IMR-90 (cell line): ENCODE measurements around the gene TPMT. TPM values are rescaled to one million over a fixed set of nuclear protein-coding genes. Genes with fewer than 3 reads are reported as not detected.
A peak's percentile ranks its signal among the peaks of the same experiment; 100 is the strongest.

Source experiments
- ATAC-seq: fragments of 200-7000 bp; cut with Tn5 transposase; 2 replicates; pipeline ENCODE4 v1.9.1; 2020; ENCODE audit warnings: low read depth, mild to moderate bottlenecking, moderate library complexity
- BruUV-seq: library from RNA; stranded (reverse); fragments of 400-500 nt; replicated peaks from 2 replicates; lab custom pipeline; 2021; lab: Mats Ljungman, UMichigan
- CTCF ChIA-PET: fragments of 300-600 bp; formaldehyde crosslinking; extraction: SDS; loops from one replicate; lab custom pipeline; 2021; ENCODE audit warnings: antibody characterized with exemption; lab: Yijun Ruan, JAX
- POLR2A ChIA-PET: fragments of 300-600 bp; sonication (Branson Sonifier 250); formaldehyde crosslinking; loops from one replicate; lab custom pipeline; 2022; ENCODE audit warnings: antibody characterized with exemption; ENCODE audit not compliant: unreplicated experiment; lab: Charles Lee
- DNase-seq: peaks from one replicate; pipeline ENCODE4 v3.0.0; 2013
- H2AFZ ChIP-seq: replicated peaks from 2 replicates; pipeline ENCODE3; 2013; ENCODE audit warnings: low read length, mild to moderate bottlenecking; ENCODE audit not compliant: poor library complexity
- H2AK5ac ChIP-seq: 2 replicates; pipeline ENCODE4 v1.6.1; 2013; ENCODE audit warnings: low read depth, low read length, inconsistent platforms
- H2AK9ac ChIP-seq: replicated peaks from 2 replicates; pipeline ENCODE3; 2013; ENCODE audit warnings: mild to moderate bottlenecking, low read depth, low read length, moderate library complexity; ENCODE audit not compliant: poor library complexity
- H2BK120ac ChIP-seq: 2 replicates; pipeline ENCODE4 v1.6.1; 2013; ENCODE audit warnings: low read depth, low read length, inconsistent platforms
- H2BK15ac ChIP-seq: 3 replicates; pipeline ENCODE4 v1.6.1; 2013; ENCODE audit warnings: low read depth, low read length, inconsistent platforms
- H2BK20ac ChIP-seq: 2 replicates; pipeline ENCODE4 v1.6.1; 2013; ENCODE audit warnings: low read depth, mild to moderate bottlenecking, inconsistent platforms, low read length, moderate library complexity
- H2BK5ac ChIP-seq: 2 replicates; pipeline ENCODE4 v1.6.1; 2013; ENCODE audit warnings: mild to moderate bottlenecking, low read depth, low read length, inconsistent platforms; ENCODE audit not compliant: poor library complexity, severe bottlenecking
- H3K14ac ChIP-seq: replicated peaks from 2 replicates; pipeline ENCODE4 v1.6.1; 2013; ENCODE audit warnings: low read depth, low read length, inconsistent platforms
- H3K18ac ChIP-seq: 2 replicates; pipeline ENCODE4 v1.6.1; 2013; ENCODE audit warnings: low read depth, low read length, control low read depth
- H3K23ac ChIP-seq: 2 replicates; pipeline ENCODE4 v1.6.1; 2013; ENCODE audit warnings: low read depth, low read length, inconsistent platforms
- H3K27ac ChIP-seq: 2 replicates; pipeline ENCODE4 v1.5.1; 2013; ENCODE audit warnings: mild to moderate bottlenecking, control low read depth, low read length; ENCODE audit not compliant: insufficient read depth
- H3K27me3 ChIP-seq: 2 replicates; pipeline ENCODE4 v1.6.1; 2013; ENCODE audit warnings: low read length; ENCODE audit not compliant: control insufficient read depth, insufficient read depth
- H3K36me3 ChIP-seq: 2 replicates; pipeline ENCODE4 v1.6.1; 2013; ENCODE audit warnings: low read length, mixed read lengths; ENCODE audit not compliant: control insufficient read depth, insufficient read depth
- H3K4ac ChIP-seq: 2 replicates; pipeline ENCODE4 v1.6.1; 2013; ENCODE audit warnings: low read depth, low read length, inconsistent platforms
- H3K4me1 ChIP-seq: 2 replicates; pipeline ENCODE4 v1.6.1; 2013; ENCODE audit warnings: low read length, mixed read lengths; ENCODE audit not compliant: control insufficient read depth, insufficient read depth
- H3K4me2 ChIP-seq: 2 replicates; pipeline ENCODE4 v1.6.1; 2013; ENCODE audit warnings: low read depth, mild to moderate bottlenecking, control low read depth, low read length, moderate library complexity
- H3K4me3 ChIP-seq: 2 replicates; pipeline ENCODE4 v1.5.1; 2013; ENCODE audit warnings: low read depth, mild to moderate bottlenecking, control low read depth, low read length, moderate library complexity; ENCODE audit not compliant: insufficient read depth
- H3K56ac ChIP-seq: 2 replicates; pipeline ENCODE4 v1.6.1; 2013; ENCODE audit warnings: low read length, inconsistent platforms; ENCODE audit not compliant: insufficient read depth; ENCODE audit errors: extremely low read depth
- H3K79me1 ChIP-seq, 2 experiments: 2 replicates each; pipeline ENCODE4 v1.6.1; 2013; ENCODE audit warnings: low read length in 2 of 2, inconsistent platforms in 1 of 2, low read depth in 1 of 2
- H3K9ac ChIP-seq: 2 replicates; pipeline ENCODE4 v1.6.1; 2013; ENCODE audit warnings: low read depth, low read length, control low read depth
- H3K9me1 ChIP-seq: 2 replicates; pipeline ENCODE4 v1.6.1; 2013; ENCODE audit warnings: low read length, inconsistent platforms; ENCODE audit not compliant: insufficient read depth
- H3K9me3 ChIP-seq: 2 replicates; pipeline ENCODE4 v1.6.1; 2013; ENCODE audit warnings: low read length; ENCODE audit not compliant: control insufficient read depth, insufficient read depth
- H4K20me1 ChIP-seq: 2 replicates; pipeline ENCODE4 v1.6.1; 2013; ENCODE audit warnings: low read length, inconsistent platforms; ENCODE audit not compliant: insufficient read depth
- H4K5ac ChIP-seq: 2 replicates; pipeline ENCODE4 v1.6.1; 2013; ENCODE audit warnings: mild to moderate bottlenecking, low read depth, low read length, control low read depth
- H4K8ac ChIP-seq, 2 experiments: 2 replicates each; pipeline ENCODE4 v1.6.1; 2013; ENCODE audit warnings: low read depth in 2 of 2, low read length in 2 of 2, control low read depth in 1 of 2, inconsistent platforms in 1 of 2
- H4K91ac ChIP-seq: 2 replicates; pipeline ENCODE4 v1.6.1; 2013; ENCODE audit warnings: low read depth, low read length, inconsistent platforms; ENCODE audit not compliant: insufficient read depth
- BHLHE40 ChIP-seq: fragments of 150-350 bp; IDR thresholded peaks from 2 replicates; pipeline ENCODE4 v1.6.1; 2016; ENCODE audit warnings: mild to moderate bottlenecking, low read depth, low read length
- CEBPB ChIP-seq: IDR thresholded peaks from 2 replicates; pipeline ENCODE4 v1.6.1; 2012; ENCODE audit warnings: low read depth, low read length, improper control_type of control experiment
- CHD1 ChIP-seq: IDR thresholded peaks from 2 replicates; pipeline ENCODE4 v1.6.1; 2012; ENCODE audit warnings: low read depth, low read length, improper control_type of control experiment
- FOS ChIP-seq: fragments of 150-350 bp; IDR thresholded peaks from 2 replicates; pipeline ENCODE4 v1.6.1; 2016; ENCODE audit warnings: low read depth, low read length
- MAFK ChIP-seq: IDR thresholded peaks from 2 replicates; pipeline ENCODE4 v1.6.1; 2012; ENCODE audit warnings: low read depth, low read length, improper control_type of control experiment
- MAZ ChIP-seq: IDR thresholded peaks from 2 replicates; pipeline ENCODE4 v1.6.1; 2012; ENCODE audit warnings: low read depth, mild to moderate bottlenecking, low read length, improper control_type of control experiment, moderate library complexity, borderline replicate concordance
- MXI1 ChIP-seq: IDR thresholded peaks from 2 replicates; pipeline ENCODE4 v1.6.1; 2012; ENCODE audit warnings: low read depth, mild to moderate bottlenecking, low read length, moderate library complexity, borderline replicate concordance
- RFX5 ChIP-seq: IDR thresholded peaks from 2 replicates; pipeline ENCODE4 v1.8.0; 2012; ENCODE audit warnings: low read depth, mild to moderate bottlenecking, low read length, moderate library complexity
- WGBS, 2 experiments: methylation state at CpG; one replicate each; pipeline versions ENCODE4 v1.1.5 to v1.1.7; 2013; ENCODE audit warnings: missing lambda C conversion rate in 2 of 2; ENCODE audit not compliant: insufficient read length in 1 of 2; ENCODE audit errors: extremely low coverage in 2 of 2; 5-methylcytosine and 5-hydroxymethylcytosine counted together
- dilution Hi-C: fragments of 300-500 bp; cut with HindIII; formaldehyde crosslinking; loops from one replicate; pipeline ENCODE4 v1.14.3; 2018; ENCODE audit warnings: low sequenced_read_pairs; ENCODE audit not compliant: unreplicated experiment
- in situ Hi-C: fragments of 300-500 bp; cut with MboI; formaldehyde crosslinking; loops from 3 replicates; pipeline ENCODE4 v1.14.3; 2019; ENCODE audit warnings: low sequenced_read_pairs, inconsistent platforms, mixed read lengths
- intact Hi-C: fragments of 100-400 bp; cut with micrococcal nuclease; formaldehyde crosslinking; loops from 2 replicates; pipeline ENCODE4 v1.10.0; 2022
- polyA plus RNA-seq, 3 experiments: library from polyadenylated mRNA; depleted of rRNA; stranded (reverse); fragments of >200 nt; gene quantifications; 2 replicates each; pipeline ENCODE4 v1.2.3, GENCODE V29; 2012; ENCODE audit warnings: low replicate concordance in 1 of 3
- total RNA-seq: library from RNA; depleted of rRNA; stranded (reverse); fragments of >200 nt; gene quantifications from 2 replicates; pipeline ENCODE4 v1.2.3, GENCODE V29; 2012
- TF ChIP-seq, protein P1 (sequence below): fragments of 150-350 bp; IDR thresholded peaks from 2 replicates; pipeline ENCODE4 v1.6.1; 2016; ENCODE audit warnings: low read depth, mild to moderate bottlenecking, low read length, moderate library complexity, borderline replicate concordance

The TPMT gene
- total and polyA plus RNA-seq, 2 of the 4 experiments (the other 2 are of a cell fraction), result 10.8 to 14.1 TPM

- H3K56ac ChIP-seq, result no peak overlapping the region
- H3K79me1 ChIP-seq, result no peaks in the 10 kb centered on the region
- no peak overlapping the region for H3K27ac ChIP-seq
- no peak overlapping the region for H2AK9ac ChIP-seq
- H3K4me1 ChIP-seq, result no peaks in the 10 kb centered on the region
- 44% methylated on average over 3 of the region's 4 CpGs; no CpG with 5 or more reads in 1 of the 2 experiments for WGBS, 2 experiments
- H3K4me3 ChIP-seq, result no peak overlapping the region
- peak; percentile 27 for DNase-seq
- in situ Hi-C loops (no loop called here), intact Hi-C loops (no loop called here), dilution Hi-C loops (no loop called here)
- no peaks in the 10 kb centered on the region; the same call in 1 of the 2 replicates for H3K9me1 ChIP-seq
- H3K27me3 ChIP-seq, result no peaks in the 10 kb centered on the region
- H4K91ac ChIP-seq, result no peak overlapping the region
- no peaks in the 10 kb centered on the region for H4K20me1 ChIP-seq
- no TSS peak for BruUV-seq
- H2BK15ac ChIP-seq, result no peak overlapping the region
- H4K8ac ChIP-seq, result no peak overlapping the region
- H2BK5ac ChIP-seq, result no peak overlapping the region
- no peak for ATAC-seq
- no peak overlapping the region for H3K23ac ChIP-seq
- H3K4me2 ChIP-seq, result no peak overlapping the region
- no peak overlapping the region for H3K4ac ChIP-seq
- H3K9ac ChIP-seq, result no peak overlapping the region
- H3K18ac ChIP-seq, result no peak overlapping the region
- no peak overlapping the region for H2AK5ac ChIP-seq
- H2AFZ ChIP-seq, result no peak overlapping the region
- no peak overlapping the region for H4K5ac ChIP-seq
- H3K36me3 ChIP-seq, result peaks cover 2% of the 10 kb centered on the region; the same call in 1 of the 2 replicates
- no peak for TF ChIP-seq BHLHE40
- no peak for TF ChIP-seq CEBPB
- TF ChIP-seq FOS, result no peak
- no peak for TF ChIP-seq RFX5
- no peak for TF ChIP-seq MXI1
- no peak for TF ChIP-seq CHD1
- TF ChIP-seq, protein P1, sequence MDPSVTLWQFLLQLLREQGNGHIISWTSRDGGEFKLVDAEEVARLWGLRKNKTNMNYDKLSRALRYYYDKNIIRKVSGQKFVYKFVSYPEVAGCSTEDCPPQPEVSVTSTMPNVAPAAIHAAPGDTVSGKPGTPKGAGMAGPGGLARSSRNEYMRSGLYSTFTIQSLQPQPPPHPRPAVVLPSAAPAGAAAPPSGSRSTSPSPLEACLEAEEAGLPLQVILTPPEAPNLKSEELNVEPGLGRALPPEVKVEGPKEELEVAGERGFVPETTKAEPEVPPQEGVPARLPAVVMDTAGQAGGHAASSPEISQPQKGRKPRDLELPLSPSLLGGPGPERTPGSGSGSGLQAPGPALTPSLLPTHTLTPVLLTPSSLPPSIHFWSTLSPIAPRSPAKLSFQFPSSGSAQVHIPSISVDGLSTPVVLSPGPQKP, result no peak
- no peak for TF ChIP-seq MAFK
- TF ChIP-seq MAZ, result no peak
- H3K14ac ChIP-seq, result no peak overlapping the region
- H3K9me3 ChIP-seq, result no peaks in the 10 kb centered on the region
- H2BK20ac ChIP-seq, result no peak overlapping the region
- ChIA-PET CTCF (interaction anchor here (0.7 kb wide), 1 partner anchor 21 kb away, joined by 3 read pairs; no protein-coding TSS in a partner anchor), POLR2A (no interaction called here)
- H2BK120ac ChIP-seq, result no peak overlapping the region
These were observed 28.9 kb upstream of the TPMT start for GRCh38 chr6:18183766-18184165.
